HG02852 (cell line): Measurements from ENCODE around the gene C17orf58.
"Not testable (repeated sequence)": the region's sequence is repeated elsewhere in the genome, so short reads cannot be mapped to it uniquely, and the experiment has no call there.

Experiments used
- ATAC-seq: cut with Tn5 transposase; IDR thresholded peaks from one replicate; pipeline ENCODE4 v1.9.1; 2021; ENCODE audit warnings: mild to moderate bottlenecking, moderate library complexity; ENCODE audit not compliant: unreplicated experiment

The C17orf58 gene

DNA sequence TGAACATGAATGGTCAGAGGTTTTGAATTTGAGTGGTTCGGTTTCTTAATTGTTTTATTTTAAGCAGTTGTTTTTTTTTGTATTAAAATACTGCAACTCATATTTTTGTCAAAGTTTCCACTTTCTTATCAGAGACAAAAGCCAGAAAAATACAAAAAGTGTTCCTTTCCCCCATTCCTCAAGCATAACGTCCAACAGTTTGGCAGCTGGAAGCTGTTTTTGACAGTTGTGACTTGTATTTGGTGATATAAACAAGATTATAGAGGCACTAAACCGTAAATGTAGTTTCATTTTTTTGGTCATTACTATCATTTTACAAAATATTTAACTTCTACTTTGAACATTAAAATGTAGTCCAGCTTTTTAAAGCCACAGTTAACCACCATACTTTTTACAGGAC, 36.0 kb downstream of the C17orf58 start:
- not testable (repeated sequence) for ATAC-seq

- ATAC-seq: no peak
These were observed 36.8 kb downstream of the C17orf58 start for GRCh38 chr17:67959510-67959909.

- no peak for ATAC-seq
These were observed 45.3 kb downstream of the C17orf58 start for GRCh38 chr17:67950945-67951344.

DNA sequence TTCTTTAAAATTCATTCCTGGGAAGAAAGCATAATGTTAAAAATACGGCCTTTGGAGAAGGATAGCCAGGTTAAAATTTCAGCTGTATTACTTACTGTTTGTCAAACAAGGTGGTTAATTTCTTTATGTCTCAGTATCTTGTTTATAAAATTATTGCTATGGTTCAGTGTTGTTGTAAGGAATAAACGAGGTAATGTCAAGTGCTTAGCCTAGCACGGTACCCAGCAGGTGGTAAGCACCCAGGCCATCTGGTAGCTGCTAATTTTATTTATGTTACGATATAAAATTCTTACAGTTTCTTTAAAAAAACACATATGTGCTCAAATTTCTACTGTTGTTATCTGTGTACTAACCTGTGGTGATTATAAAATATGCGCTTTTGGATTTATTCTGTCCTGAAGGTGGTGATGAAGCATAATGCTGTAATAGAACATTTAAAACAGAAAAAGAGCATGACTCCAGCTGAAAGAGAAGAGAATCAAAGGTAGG, 48.9 kb downstream of the C17orf58 start:
- no peak for ATAC-seq

DNA sequence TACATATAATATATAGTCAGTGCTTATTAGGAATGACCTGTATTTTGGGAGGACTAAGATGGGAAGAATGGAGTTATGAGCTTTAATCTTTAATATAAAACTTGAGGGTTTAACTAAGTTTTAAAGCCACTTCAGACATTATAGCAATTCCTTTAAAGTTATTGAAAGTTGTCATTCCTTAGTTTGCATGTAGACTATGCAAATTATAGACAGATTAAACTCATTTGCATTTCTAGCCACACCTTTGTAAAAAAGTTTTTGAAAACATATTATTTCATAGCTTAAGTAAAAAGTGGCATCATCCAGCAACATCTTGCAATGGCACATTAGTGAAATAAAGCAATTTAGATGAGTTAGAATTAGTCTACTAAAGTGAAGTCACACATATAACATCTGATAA, 49.8 kb downstream of the C17orf58 start:
- no peak for ATAC-seq

- ATAC-seq: no peak
These were observed 52.2 kb downstream of the C17orf58 start for GRCh38 chr17:67944035-67944434.

- no peak for ATAC-seq
These were observed 53.5 kb downstream of the C17orf58 start for GRCh38 chr17:67942810-67943209.
